Heart left ventricle (tissue), 13 donors: ENCODE results near the gene HSPA12A.

Source experiments
- CTCF ChIP-seq, 12 donors: fragments of 200-600 bp; sonication (generic) in 4 of 12; IDR thresholded peaks; one replicate each; pipeline versions ENCODE4 v1.5.0 to v1.8.0; 2018 to 2022; ENCODE audit warnings: antibody characterized with exemption in 12 of 12, mild to moderate bottlenecking in 5 of 12
- POLR2A ChIP-seq, 2 donors: fragments of 450-650 bp; IDR thresholded peaks; one replicate each; pipeline ENCODE4 v1.6.1; 2017; ENCODE audit warnings: antibody characterized with exemption in 2 of 2, mild to moderate bottlenecking in 2 of 2, moderate library complexity in 2 of 2
- donor health status: ischemic (EF 13 %, LVEDD 7.1; RV severe dilation, severe dysfunction).
- donor health status: DM: no; HTN: yes; CAD: no.
- donor health status: DM: no; HTN: no; CAD: no.
- donor health status: ischemic (EF 25% LVEDD 6.9; RV normal size, moderate dysfunction).
- donor health status: ischemic (EF 25% LVEDD 5.7; RV mildly dilated, moderate dysfunction).
- donor health status: ischemic (EF 35%, LVEDD 5.7; RV mildly dilated, moderate dysfunction).
- donor health status: nonischemic (EF 11% LVEDD 7.7; RV severe dilation, severe dysfunction).
- donor health status: DM: yes; HTN: yes; CAD: no.
- donor health status: PGD.
- donor health status: ischemic (EF 29% LVEDD 5.4; RV normal size, mild dysfunction).
- donor health status: nonischemic (EF 23%, LVEDD 6.1; RV moderate dilation, normal function).

GRCh38 chr10:116668446-116668845 lies 73.9 kb downstream of the HSPA12A start:
- no peak for TF ChIP-seq CTCF (IDR thresholded peaks at IDR 0.05)
- TF ChIP-seq POLR2A (IDR thresholded peaks at IDR 0.05) = no peak
